ENCODE results near the gene KLF12. TPM values are rescaled to one million over a fixed set of nuclear protein-coding genes. Genes with fewer than 3 reads are reported as not detected.

Gene KLF12
- total RNA-seq, 1 experiment from 2014 or later = 9.7 TPM

GRCh38 chr13:74153316-74153715 lies 19.1 kb upstream of the KLF12 start:
- H3K27ac ChIP-seq (ENCODE audit: insufficient read length, low read depth, low read length) = no peak overlapping the region
- no peak overlapping the region for H3K4me3 Mint-ChIP-seq
- H3K27me3 ChIP-seq (ENCODE audit: insufficient read depth, low read length) = no peaks in the 10 kb centered on the region
- no peak overlapping the region for H4K91ac ChIP-seq (ENCODE audit: insufficient read length, low read depth, low read length)
- no peak overlapping the region for H2BK15ac ChIP-seq (ENCODE audit: low read depth, low read length)
- H3K4me2 ChIP-seq (ENCODE audit: insufficient read depth, insufficient read length, low read length) = no peak overlapping the region
- no peaks in the 10 kb centered on the region for H3K9me3 Mint-ChIP-seq
- H4K20me1 ChIP-seq (ENCODE audit: control insufficient read depth, insufficient read depth, insufficient read length) = no peaks in the 10 kb centered on the region
- no peak overlapping the region for H3K23ac ChIP-seq (ENCODE audit: insufficient read length, low read depth, low read length)
- H2BK5ac ChIP-seq (ENCODE audit: insufficient read length, low read length) = no peak overlapping the region
- no peak for DNase-seq
- H2AK5ac ChIP-seq (ENCODE audit: insufficient read length, low read length) = no peak overlapping the region
- no peak overlapping the region for H3K27ac Mint-ChIP-seq
- no peaks in the 10 kb centered on the region for H3K9me3 ChIP-seq (ENCODE audit: control insufficient read depth, low read depth, low read length)
- no peaks in the 10 kb centered on the region for H3K4me1 ChIP-seq (ENCODE audit: insufficient read depth, low read length)
- no peak overlapping the region for H2AFZ ChIP-seq (ENCODE audit: low read length)
- no peaks in the 10 kb centered on the region for H3K36me3 Mint-ChIP-seq (ENCODE audit: insufficient read depth in 1 of 3, low read depth in 3 of 3)
- H3K27me3 Mint-ChIP-seq (ENCODE audit: low read depth) = no peaks in the 10 kb centered on the region
- no peak overlapping the region for H3K9ac ChIP-seq (ENCODE audit: extremely low read depth, insufficient read length, low read length)
- H3K23me2 ChIP-seq (ENCODE audit: insufficient read length, low read depth, low read length, poor library complexity, severe bottlenecking) = no peaks in the 10 kb centered on the region
- H3T11ph ChIP-seq (ENCODE audit: low read length) = no peak overlapping the region
- H4K5ac ChIP-seq (ENCODE audit: insufficient read length, low read depth, low read length) = no peak overlapping the region
- H3K79me2 ChIP-seq (ENCODE audit: insufficient read depth, low read length) = no peaks in the 10 kb centered on the region
- H2BK20ac ChIP-seq (ENCODE audit: low read depth, low read length, poor library complexity, severe bottlenecking) = no peak overlapping the region
- no peak overlapping the region for H2BK120ac ChIP-seq (ENCODE audit: low read depth, low read length, poor library complexity, severe bottlenecking)
- no peak overlapping the region for H3K56ac ChIP-seq (ENCODE audit: insufficient read length, low read depth, low read length)
- no peak overlapping the region for H3K4ac ChIP-seq (ENCODE audit: low read depth, low read length)
- H3K4me1 Mint-ChIP-seq = peaks cover 7 to 10% of the 10 kb centered on the region in 2 experiments
- H3K18ac ChIP-seq (ENCODE audit: insufficient read length, low read depth, low read length) = no peak overlapping the region
- H2BK12ac ChIP-seq (ENCODE audit: insufficient read length, low read depth, low read length) = no peak overlapping the region
- no peak overlapping the region for H3K14ac ChIP-seq (ENCODE audit: insufficient read depth, low read length)
- no CpG with 5 or more reads among the region's 2 CpGs for WGBS (ENCODE audit: extremely low coverage, insufficient read length, low lambda C conversion rate)
- no peak overlapping the region for H4K8ac ChIP-seq (replicated peaks; ENCODE audit: insufficient read length, low read depth, low read length)
- no peak for TF ChIP-seq CTCF (conservative IDR thresholded peaks at IDR 0.05)
- H3K79me1 ChIP-seq (ENCODE audit: insufficient read depth, low read depth, low read length, poor library complexity, severe bottlenecking) = no peaks in the 10 kb centered on the region

Data from H9 (cell line).